Liver (tissue), 9 donors: ENCODE measurements around the gene ASB1. TPM values are rescaled to one million over a fixed set of nuclear protein-coding genes. Genes with fewer than 3 reads are reported as not detected.

ENCODE experiments used
- DNase-seq: peaks from one replicate; pipeline ENCODE4 v3.0.0-alpha.2; 2017; ENCODE audit warnings: low spot score
- H3K27ac ChIP-seq, 2 donors: one replicate each; pipeline ENCODE4 v1.7.0; 2013; ENCODE audit warnings: inconsistent platforms in 2 of 2, low read length in 2 of 2, control low read depth in 1 of 2, low read depth in 1 of 2, mild to moderate bottlenecking in 1 of 2
- H3K27me3 ChIP-seq, 4 donors: one replicate each; pipeline versions ENCODE4 v1.6.1 to v1.7.0; 2013; ENCODE audit warnings: low read length in 3 of 4, inconsistent platforms in 1 of 4, mild to moderate bottlenecking in 1 of 4, moderate library complexity in 1 of 4; ENCODE audit not compliant: control insufficient read depth in 4 of 4, insufficient read depth in 4 of 4
- H3K36me3 ChIP-seq, 4 donors: one replicate each; pipeline versions ENCODE4 v1.6.1 to v1.7.0; 2013; ENCODE audit warnings: low read length in 3 of 4, mild to moderate bottlenecking in 3 of 4, low read depth in 1 of 4, moderate library complexity in 1 of 4; ENCODE audit not compliant: control insufficient read depth in 4 of 4, insufficient read depth in 3 of 4
- H3K4me1 ChIP-seq, 4 donors: one replicate each; pipeline versions ENCODE4 v1.6.1 to v1.7.0; 2013; ENCODE audit warnings: low read length in 3 of 4, mild to moderate bottlenecking in 3 of 4, moderate library complexity in 1 of 4; ENCODE audit not compliant: control insufficient read depth in 4 of 4, insufficient read depth in 4 of 4
- H3K4me3 ChIP-seq, 3 donors: one replicate each; pipeline versions ENCODE4 v1.6.1 to v1.7.0; 2013; ENCODE audit warnings: low read length in 3 of 3, control low read depth in 1 of 3, low read depth in 1 of 3, mild to moderate bottlenecking in 1 of 3
- H3K9ac ChIP-seq, 2 donors: one replicate each; pipeline ENCODE4 v1.7.0; 2013; ENCODE audit warnings: low read length in 2 of 2, mild to moderate bottlenecking in 2 of 2, moderate library complexity in 2 of 2, control low read depth in 1 of 2, low read depth in 1 of 2
- H3K9me3 ChIP-seq, 4 donors: one replicate each; pipeline versions ENCODE4 v1.6.1 to v1.7.0; 2013; ENCODE audit warnings: low read length in 3 of 4; ENCODE audit not compliant: control insufficient read depth in 4 of 4
- ATF3 ChIP-seq: IDR thresholded peaks from 2 replicates; pipeline ENCODE4 v1.6.1; 2016; ENCODE audit warnings: antibody characterized with exemption
- CTCF ChIP-seq: fragments of 150-350 bp; IDR thresholded peaks from 2 replicates; pipeline ENCODE4 v1.5.1; 2017; ENCODE audit warnings: improper control_type of control experiment, low read depth, low read length; ENCODE audit not compliant: missing input control
- EGR1 ChIP-seq, 2 donors: IDR thresholded peaks; 2 replicates each; pipeline ENCODE4 v1.6.1; 2016 to 2018; ENCODE audit warnings: antibody characterized with exemption in 2 of 2, low read depth in 2 of 2
- FOXA1 ChIP-seq: IDR thresholded peaks from 2 replicates; pipeline ENCODE4 v1.6.1; 2016; ENCODE audit warnings: antibody characterized with exemption
- FOXA2 ChIP-seq: IDR thresholded peaks from 2 replicates; pipeline ENCODE4 v1.6.1; 2016; ENCODE audit warnings: antibody characterized with exemption
- GABPA ChIP-seq, 2 donors: IDR thresholded peaks in 1 of 2; conservative IDR thresholded peaks in 1 of 2; 2 replicates each; pipeline ENCODE4 v1.6.1; 2016; ENCODE audit warnings: antibody characterized with exemption in 2 of 2, mild to moderate bottlenecking in 1 of 2, moderate library complexity in 1 of 2
- HNF4A ChIP-seq, 2 donors: conservative IDR thresholded peaks; 2 replicates each; pipeline ENCODE4 v1.6.1; 2016; ENCODE audit warnings: antibody characterized with exemption in 2 of 2, mild to moderate bottlenecking in 2 of 2
- HNF4G ChIP-seq: IDR thresholded peaks from 2 replicates; pipeline ENCODE4 v1.6.1; 2016; ENCODE audit warnings: antibody characterized with exemption
- JUND ChIP-seq, 2 donors: IDR thresholded peaks; 2 replicates each; pipeline ENCODE4 v1.6.1; 2016; ENCODE audit warnings: antibody characterized with exemption in 2 of 2
- MAX ChIP-seq: IDR thresholded peaks from 2 replicates; pipeline ENCODE4 v1.6.1; 2016; ENCODE audit warnings: antibody characterized with exemption
- NR2F2 ChIP-seq: IDR thresholded peaks from 2 replicates; pipeline ENCODE4 v1.6.1; 2016; ENCODE audit warnings: antibody characterized with exemption
- RAD21 ChIP-seq, 2 donors: IDR thresholded peaks; 2 replicates each; pipeline ENCODE4 v1.6.1; 2016; ENCODE audit warnings: antibody characterized with exemption in 2 of 2, mild to moderate bottlenecking in 2 of 2
- REST ChIP-seq: IDR thresholded peaks from 2 replicates; pipeline ENCODE4 v1.6.1; 2016; ENCODE audit warnings: antibody characterized with exemption, mild to moderate bottlenecking
- RXRA ChIP-seq, 2 donors: IDR thresholded peaks; 2 replicates each; pipeline ENCODE4 v1.6.1; 2017 to 2018; ENCODE audit warnings: antibody characterized with exemption in 2 of 2, mild to moderate bottlenecking in 1 of 2
- SP1 ChIP-seq: IDR thresholded peaks from 2 replicates; pipeline ENCODE4 v1.6.1; 2018; ENCODE audit warnings: antibody characterized with exemption, mild to moderate bottlenecking
- TAF1 ChIP-seq: conservative IDR thresholded peaks from 2 replicates; pipeline ENCODE4 v1.6.1; 2016; ENCODE audit warnings: antibody characterized with exemption, mild to moderate bottlenecking
- YY1 ChIP-seq: IDR thresholded peaks from 2 replicates; pipeline ENCODE4 v1.6.1; 2016; ENCODE audit warnings: antibody characterized with exemption, mild to moderate bottlenecking
- ZBTB33 ChIP-seq: IDR thresholded peaks from 2 replicates; pipeline ENCODE4 v1.6.1; 2016; ENCODE audit warnings: antibody characterized with exemption
- WGBS: extraction: QIAGEN DNeasy Blood & Tissue Kit; methylation state at CpG from one replicate; pipeline ENCODE4 v1.1.7; 2013; 5-methylcytosine and 5-hydroxymethylcytosine counted together
- polyA plus RNA-seq, 2 donors: library from polyadenylated mRNA; stranded (reverse) in 1 of 2; unstranded in 1 of 2; fragments of 200-250 nt in 1 of 2; fragments of >200 nt in 1 of 2; fragmentation: Nextera tagmentation in 1 of 2; extraction: Ambion mirVana in 1 of 2; gene quantifications; one replicate each; pipeline versions ENCODE4 v1.2.1 to v1.2.3, GENCODE V29; 2013 to 2015
- total RNA-seq, 2 donors: library from RNA; depleted of rRNA; stranded (reverse); fragments of >200 nt; gene quantifications; one replicate each; pipeline ENCODE4 v1.2.3, GENCODE V29; 2014
- donor health status: healthy.
- donor health status: healthy.
- donor health status: healthy.
- donor health status: healthy.
- donor health status: healthy.

ASB1 gene
- total and polyA plus RNA-seq, 4 donors, result 6.1 to 15.2 (median 10.5) TPM

- Histone ChIP-seq H3K4me1 (no peaks in the 10 kb centered on the region), H3K9ac (no peak overlapping the region), H3K9me3 (no peaks in the 10 kb centered on the region), H3K4me3 (no peak overlapping the region), H3K27me3 (no peaks in the 10 kb centered on the region), H3K36me3 (no peaks in the 10 kb centered on the region), H3K27ac (no peak overlapping the region)
- 75% methylated on average over 18 of the region's 18 CpGs for WGBS
- DNase-seq, result peak; percentile 24
- TF ChIP-seq FOXA1, result no peak
- no peak for TF ChIP-seq REST
- no peak for TF ChIP-seq TAF1
- TF ChIP-seq RAD21 (IDR thresholded peaks at IDR 0.05), result no peak
- no peak for TF ChIP-seq EGR1 (IDR thresholded peaks at IDR 0.05; ENCODE audit: low read depth in 2 of 2)
- TF ChIP-seq MAX, result no peak
- no peak for TF ChIP-seq SP1
- TF ChIP-seq HNF4A (conservative IDR thresholded peaks at IDR 0.05), result no peak
- TF ChIP-seq ATF3, result no peak
- TF ChIP-seq YY1, result no peak
- TF ChIP-seq HNF4G, result no peak
- TF ChIP-seq GABPA (IDR thresholded peaks at IDR 0.05 in 1 of 2, conservative IDR thresholded peaks at IDR 0.05 in 1 of 2), result no peak
- no peak for TF ChIP-seq JUND (IDR thresholded peaks at IDR 0.05)
- TF ChIP-seq NR2F2, result no peak
- no peak for TF ChIP-seq ZBTB33
- no peak for TF ChIP-seq CTCF
- no peak for TF ChIP-seq RXRA (IDR thresholded peaks at IDR 0.05)
- no peak for TF ChIP-seq FOXA2
Observed at GRCh38 chr2:238493880-238494572, 67.3 kb downstream of the ASB1 start.
